H9 (cell line): ENCODE measurements around the gene OTOGL. TPM values are rescaled to one million over a fixed set of nuclear protein-coding genes. Genes with fewer than 3 reads are reported as not detected.

ENCODE experiments used
- DNase-seq: peaks from one replicate; pipeline ENCODE4 v3.0.0-alpha.2; 2017
- H2AFZ ChIP-seq: one replicate; pipeline ENCODE4 v1.6.1; 2013; ENCODE audit warnings: mild to moderate bottlenecking, low read length, control low read depth, moderate library complexity
- H2AK5ac ChIP-seq: 2 replicates; pipeline ENCODE4 v1.6.1; 2013; ENCODE audit warnings: low read length, control low read depth, mixed read lengths; ENCODE audit not compliant: insufficient read length
- H2BK120ac ChIP-seq: one replicate; pipeline ENCODE4 v1.6.1; 2013; ENCODE audit warnings: low read depth, mild to moderate bottlenecking, low read length, control low read depth, inconsistent platforms; ENCODE audit not compliant: poor library complexity, severe bottlenecking
- H2BK12ac ChIP-seq: 2 replicates; pipeline ENCODE4 v1.6.1; 2013; ENCODE audit warnings: low read length, control low read depth, mixed read lengths, low read depth; ENCODE audit not compliant: insufficient read length
- H2BK15ac ChIP-seq: 2 replicates; pipeline ENCODE4 v1.6.1; 2013; ENCODE audit warnings: low read depth, low read length, control low read depth
- H2BK20ac ChIP-seq: one replicate; pipeline ENCODE4 v1.6.1; 2013; ENCODE audit warnings: low read depth, mild to moderate bottlenecking, low read length, control low read depth, inconsistent platforms; ENCODE audit not compliant: poor library complexity, severe bottlenecking
- H2BK5ac ChIP-seq: 2 replicates; pipeline ENCODE4 v1.6.1; 2013; ENCODE audit warnings: low read length, control low read depth, mixed read lengths; ENCODE audit not compliant: insufficient read length
- H3K14ac ChIP-seq: 2 replicates; pipeline ENCODE4 v1.6.1; 2013; ENCODE audit warnings: low read length, control low read depth; ENCODE audit not compliant: insufficient read depth
- H3K18ac ChIP-seq: 2 replicates; pipeline ENCODE4 v1.6.1; 2013; ENCODE audit warnings: low read depth, mild to moderate bottlenecking, mixed read lengths, low read length, control low read depth; ENCODE audit not compliant: insufficient read length
- H3K23ac ChIP-seq: 2 replicates; pipeline ENCODE4 v1.6.1; 2013; ENCODE audit warnings: low read length, control low read depth, mixed read lengths, low read depth; ENCODE audit not compliant: insufficient read length
- H3K23me2 ChIP-seq: 2 replicates; pipeline ENCODE4 v1.6.1; 2013; ENCODE audit warnings: low read depth, mild to moderate bottlenecking, mixed read lengths, low read length, control low read depth; ENCODE audit not compliant: insufficient read length, poor library complexity, severe bottlenecking
- H3K27ac ChIP-seq: 2 replicates; pipeline ENCODE4 v1.5.1; 2013; ENCODE audit warnings: low read length, control low read depth, mixed read lengths, low read depth; ENCODE audit not compliant: insufficient read length
- H3K27me3 ChIP-seq: 2 replicates; pipeline ENCODE4 v1.6.1; 2013; ENCODE audit warnings: low read length, control low read depth, inconsistent platforms; ENCODE audit not compliant: insufficient read depth
- H3K4ac ChIP-seq: 2 replicates; pipeline ENCODE4 v1.6.1; 2013; ENCODE audit warnings: low read depth, mild to moderate bottlenecking, control low read depth, inconsistent platforms, low read length, moderate library complexity
- H3K4me1 ChIP-seq: 2 replicates; pipeline ENCODE4 v1.6.1; 2013; ENCODE audit warnings: low read length, control low read depth, inconsistent platforms; ENCODE audit not compliant: insufficient read depth
- H3K4me2 ChIP-seq: 2 replicates; pipeline ENCODE4 v1.6.1; 2013; ENCODE audit warnings: low read length, control low read depth, mixed read lengths; ENCODE audit not compliant: insufficient read length, insufficient read depth
- H3K56ac ChIP-seq: 2 replicates; pipeline ENCODE4 v1.6.1; 2013; ENCODE audit warnings: low read depth, mild to moderate bottlenecking, mixed read lengths, low read length, control low read depth; ENCODE audit not compliant: insufficient read length
- H3K79me1 ChIP-seq: 2 replicates; pipeline ENCODE4 v1.6.1; 2013; ENCODE audit warnings: low read depth, mild to moderate bottlenecking, moderate library complexity, low read length, control low read depth, inconsistent platforms; ENCODE audit not compliant: insufficient read depth, poor library complexity, severe bottlenecking
- H3K79me2 ChIP-seq: 2 replicates; pipeline ENCODE4 v1.6.1; 2013; ENCODE audit warnings: low read length, control low read depth, inconsistent platforms; ENCODE audit not compliant: insufficient read depth
- H3K9ac ChIP-seq: 2 replicates; pipeline ENCODE4 v1.6.1; 2013; ENCODE audit warnings: low read length, control low read depth, mixed read lengths; ENCODE audit not compliant: insufficient read length; ENCODE audit errors: extremely low read depth
- H3K9me3 ChIP-seq: one replicate; pipeline ENCODE4 v1.6.1; 2013; ENCODE audit warnings: low read depth, low read length, inconsistent platforms; ENCODE audit not compliant: control insufficient read depth
- H3T11ph ChIP-seq: one replicate; pipeline ENCODE4 v1.6.1; 2013; ENCODE audit warnings: mild to moderate bottlenecking, low read length, control low read depth, inconsistent platforms
- H4K20me1 ChIP-seq: one replicate; pipeline ENCODE4 v1.6.1; 2013; ENCODE audit not compliant: control insufficient read depth, insufficient read length, insufficient read depth
- H4K5ac ChIP-seq: 2 replicates; pipeline ENCODE4 v1.6.1; 2013; ENCODE audit warnings: low read depth, mild to moderate bottlenecking, mixed read lengths, low read length, control low read depth; ENCODE audit not compliant: insufficient read length
- H4K8ac ChIP-seq: replicated peaks from 2 replicates; pipeline ENCODE4 v1.6.1; 2013; ENCODE audit warnings: low read length, control low read depth, mixed read lengths, low read depth; ENCODE audit not compliant: insufficient read length
- H4K91ac ChIP-seq: 2 replicates; pipeline ENCODE4 v1.6.1; 2013; ENCODE audit warnings: low read depth, mild to moderate bottlenecking, moderate library complexity, mixed read lengths, low read length, control low read depth; ENCODE audit not compliant: insufficient read length
- H3K27ac Mint-ChIP-seq, 3 experiments: 2 replicates in 2 of 3; 3 replicates in 1 of 3; pipeline ENCODE4 v1.8.0; 2020 to 2021; ENCODE audit warnings: mixed read lengths in 3 of 3, mild to moderate bottlenecking in 1 of 3, moderate library complexity in 1 of 3
- H3K27me3 Mint-ChIP-seq: 2 replicates; pipeline ENCODE4 v1.8.0; 2021; ENCODE audit warnings: low read depth, mild to moderate bottlenecking, moderate library complexity, mixed read lengths
- H3K36me3 Mint-ChIP-seq, 3 experiments: 2 replicates in 2 of 3; 3 replicates in 1 of 3; pipeline ENCODE4 v1.8.0; 2020 to 2021; ENCODE audit warnings: low read depth in 3 of 3, mixed read lengths in 3 of 3; ENCODE audit not compliant: insufficient read depth in 1 of 3
- H3K4me1 Mint-ChIP-seq, 2 experiments: 2 replicates each; pipeline ENCODE4 v1.8.0; 2020; ENCODE audit warnings: mixed read lengths in 2 of 2
- H3K4me3 Mint-ChIP-seq, 2 experiments: 2 replicates in 1 of 2; 3 replicates in 1 of 2; pipeline ENCODE4 v1.8.0; 2020 to 2021; ENCODE audit warnings: mild to moderate bottlenecking in 2 of 2, mixed read lengths in 2 of 2, moderate library complexity in 1 of 2
- H3K9me3 Mint-ChIP-seq, 2 experiments: 2 replicates in 1 of 2; 3 replicates in 1 of 2; pipeline ENCODE4 v1.8.0; 2020; ENCODE audit warnings: mild to moderate bottlenecking in 2 of 2, mixed read lengths in 2 of 2, moderate library complexity in 1 of 2
- CTCF ChIP-seq: fragments of 200-600 bp; sonication (generic); conservative IDR thresholded peaks from 3 replicates; pipeline ENCODE4 v1.8.0; 2021; ENCODE audit warnings: antibody characterized with exemption, mild to moderate bottlenecking
- total RNA-seq: library from RNA; stranded (reverse); gene quantifications from 2 replicates; pipeline ENCODE4 v1.2.1, GENCODE V29; 2021

OTOGL gene
- total RNA-seq, 1 experiment from 2014 or later = 0.11 TPM

- no peak overlapping the region for H3K4ac ChIP-seq
- DNase-seq = no peak
- no peak overlapping the region for H4K8ac ChIP-seq
- TF ChIP-seq CTCF = no peak
- H4K91ac ChIP-seq = no peak overlapping the region
- no peak overlapping the region for H3T11ph ChIP-seq
- no peak overlapping the region for H2AK5ac ChIP-seq
- Mint-ChIP-seq H3K4me3 (no peak overlapping the region), H3K36me3 (no peaks in the 10 kb centered on the region), H3K27me3 (no peaks in the 10 kb centered on the region), H3K27ac (no peak overlapping the region), H3K9me3 (no peaks in the 10 kb centered on the region), H3K4me1 (peaks cover 5 to 6% of the 10 kb centered on the region in 2 experiments)
- H2AFZ ChIP-seq = no peak overlapping the region
- no peak overlapping the region for H3K18ac ChIP-seq
- no peak overlapping the region for H2BK120ac ChIP-seq
- H3K9me3 ChIP-seq = no peaks in the 10 kb centered on the region
- no peak overlapping the region for H2BK5ac ChIP-seq
- no peak overlapping the region for H3K4me2 ChIP-seq
- H3K4me1 ChIP-seq = no peaks in the 10 kb centered on the region
- no peaks in the 10 kb centered on the region for H3K23me2 ChIP-seq
- no peak overlapping the region for H3K56ac ChIP-seq
- no peak overlapping the region for H3K27ac ChIP-seq
- no peak overlapping the region for H4K5ac ChIP-seq
- no peaks in the 10 kb centered on the region for H3K27me3 ChIP-seq
- H3K14ac ChIP-seq = no peak overlapping the region
- no peak overlapping the region for H2BK12ac ChIP-seq
- H2BK20ac ChIP-seq = no peak overlapping the region
- no peaks in the 10 kb centered on the region for H3K79me1 ChIP-seq
- H3K79me2 ChIP-seq = no peaks in the 10 kb centered on the region
- H3K9ac ChIP-seq = no peak overlapping the region
- no peak overlapping the region for H3K23ac ChIP-seq
- no peaks in the 10 kb centered on the region for H4K20me1 ChIP-seq
- no peak overlapping the region for H2BK15ac ChIP-seq
Measured at GRCh38 chr12:80199931-80200330, 100.6 kb downstream of the OTOGL start.
